GM19240 (cell line): ENCODE data around the gene C3orf20.
"Not testable (repeated sequence)": the region's sequence is repeated elsewhere in the genome, so short reads cannot be mapped to it uniquely, and the experiment has no call there.

Experiments
- DNase-seq: peaks from one replicate; pipeline ENCODE4 v3.0.0; 2011; ENCODE audit warnings: low spot score; ENCODE audit not compliant: insufficient read length

Gene C3orf20

GRCh38 chr3:14752979-14753378, 78.0 kb downstream of the C3orf20 start:
- DNase-seq, result not testable (repeated sequence)

GRCh38 chr3:14757153-14757700, 82.3 kb downstream of the C3orf20 start:
- DNase-seq, result no peak

- no peak for DNase-seq
These were observed 83.4 kb downstream of the C3orf20 start for GRCh38 chr3:14758297-14758696.

- no peak for DNase-seq
These were observed 84.0 kb downstream of the C3orf20 start for GRCh38 chr3:14758959-14759358.

DNA sequence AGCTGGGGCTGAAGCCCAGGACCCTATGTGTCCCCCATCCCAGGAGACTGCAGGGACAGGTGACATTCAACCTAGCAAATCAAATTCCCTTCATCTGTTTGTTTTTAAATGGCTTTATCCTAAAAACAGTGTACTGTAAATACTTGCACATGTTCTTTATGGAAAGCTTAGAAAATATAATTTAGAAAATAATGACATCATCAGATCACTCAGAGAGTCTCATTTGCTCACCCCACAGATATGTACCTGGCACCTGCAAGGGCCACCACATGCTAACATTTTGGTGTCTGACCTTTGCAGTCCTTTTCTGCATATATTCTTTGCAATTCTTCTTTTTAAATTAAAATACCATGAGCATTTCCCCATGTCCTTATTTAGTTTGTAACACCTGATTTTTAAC, 85.2 kb downstream of the C3orf20 start:
- DNase-seq, result no peak

DNA sequence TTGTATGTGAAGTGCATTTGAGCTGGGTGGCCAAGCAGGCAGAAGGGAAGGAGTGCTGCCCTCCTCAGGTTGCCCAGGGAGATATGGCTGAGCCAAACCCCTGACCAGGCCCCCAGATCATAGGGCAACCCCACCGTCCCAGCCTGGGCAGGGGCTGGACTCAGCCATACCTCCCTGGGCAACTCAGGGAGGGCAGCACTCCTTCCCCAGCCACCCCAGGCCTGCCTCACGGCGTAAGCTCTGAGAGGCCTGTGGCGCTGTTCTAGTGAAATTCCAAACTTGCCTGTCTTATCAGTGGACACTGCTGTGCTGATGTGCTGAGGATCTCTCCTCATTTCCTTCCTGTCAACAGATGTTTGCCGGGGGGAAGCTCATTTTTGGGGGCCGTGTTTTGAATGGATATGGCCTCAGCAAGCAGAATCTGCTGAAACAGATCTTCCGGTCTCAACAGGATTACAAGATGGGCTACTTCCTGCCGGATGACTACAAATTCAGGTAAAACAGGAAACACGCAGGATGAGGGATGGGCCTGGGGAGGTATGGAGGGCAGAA, 86.3 kb downstream of the C3orf20 start:
- no peak for DNase-seq

DNA sequence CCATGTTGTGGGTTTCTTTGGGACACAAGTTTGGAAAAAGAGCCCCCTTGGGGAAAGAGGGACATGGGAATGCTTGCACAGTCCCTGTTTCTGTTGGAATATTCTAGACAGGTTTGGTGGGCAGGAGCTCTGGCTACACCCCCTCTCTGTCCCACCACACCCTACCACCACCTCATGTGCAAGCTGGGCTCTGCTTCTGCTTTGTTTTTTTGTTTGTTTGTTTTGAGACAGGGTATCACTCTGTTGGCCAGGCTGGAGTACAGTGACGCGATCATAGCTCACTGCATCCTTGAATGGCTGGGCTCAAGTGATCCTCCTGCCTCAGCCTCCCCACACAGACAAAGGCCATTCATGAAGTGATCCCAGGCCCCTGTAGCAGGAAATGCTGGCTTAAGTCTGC, 86.9 kb downstream of the C3orf20 start:
- no peak for DNase-seq

DNA sequence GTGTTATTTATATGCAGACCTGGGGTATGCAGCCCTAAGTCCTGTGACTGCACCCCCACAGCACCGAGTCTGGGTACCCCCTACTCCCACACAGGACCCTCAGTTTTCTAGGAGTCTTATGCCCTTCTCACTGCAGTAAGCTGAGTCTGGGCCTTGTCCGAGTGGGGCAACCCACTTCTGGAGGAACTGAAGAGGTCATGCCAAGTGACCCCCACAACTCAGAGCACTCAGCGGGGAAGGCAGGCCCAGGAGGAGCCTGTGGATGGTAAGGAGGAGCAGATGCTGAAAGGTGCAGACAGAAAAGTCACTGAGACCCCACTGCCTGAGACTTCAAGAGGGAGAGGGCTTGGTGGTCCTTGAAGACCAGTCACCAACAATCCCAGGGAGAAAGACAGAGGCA, 87.8 kb downstream of the C3orf20 start:
- no peak for DNase-seq

DNA sequence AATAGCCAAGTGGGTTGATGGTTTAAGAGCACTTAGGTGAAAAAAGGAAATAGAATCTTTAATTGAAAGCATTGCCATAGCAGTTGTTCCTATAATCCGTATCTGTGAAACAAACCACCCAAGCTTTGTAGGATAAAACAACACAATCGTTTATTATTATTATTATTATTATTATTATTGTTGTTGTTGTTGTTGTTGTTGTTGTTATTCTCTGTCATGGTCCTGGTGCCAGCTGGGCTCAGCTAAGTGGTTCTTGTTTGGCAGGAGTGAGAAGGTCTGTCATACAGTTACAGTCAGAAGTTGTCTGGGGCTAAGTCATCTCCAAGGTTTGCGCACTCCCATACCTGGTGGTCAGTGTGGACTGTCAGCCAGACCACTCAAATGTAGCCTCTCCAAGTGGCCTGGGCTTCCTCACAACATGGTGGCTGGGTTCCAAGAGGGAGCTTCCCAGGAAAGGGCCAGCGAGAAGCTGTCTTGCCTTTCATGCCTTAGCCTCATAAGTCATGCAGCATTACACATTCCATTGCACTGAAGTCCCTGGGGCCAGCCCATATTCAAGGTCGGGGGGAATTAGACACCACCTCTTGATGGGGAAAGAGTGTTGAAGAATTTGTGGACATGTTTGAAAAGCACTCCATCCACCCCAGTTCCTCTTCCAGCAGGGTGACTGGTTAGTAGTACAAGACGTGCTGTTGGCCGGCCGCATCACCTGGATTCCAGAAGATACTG, 89.6 kb downstream of the C3orf20 start:
- no peak for DNase-seq

GRCh38 chr3:14765060-14765400, 90.1 kb downstream of the C3orf20 start:
- no peak for DNase-seq

DNA sequence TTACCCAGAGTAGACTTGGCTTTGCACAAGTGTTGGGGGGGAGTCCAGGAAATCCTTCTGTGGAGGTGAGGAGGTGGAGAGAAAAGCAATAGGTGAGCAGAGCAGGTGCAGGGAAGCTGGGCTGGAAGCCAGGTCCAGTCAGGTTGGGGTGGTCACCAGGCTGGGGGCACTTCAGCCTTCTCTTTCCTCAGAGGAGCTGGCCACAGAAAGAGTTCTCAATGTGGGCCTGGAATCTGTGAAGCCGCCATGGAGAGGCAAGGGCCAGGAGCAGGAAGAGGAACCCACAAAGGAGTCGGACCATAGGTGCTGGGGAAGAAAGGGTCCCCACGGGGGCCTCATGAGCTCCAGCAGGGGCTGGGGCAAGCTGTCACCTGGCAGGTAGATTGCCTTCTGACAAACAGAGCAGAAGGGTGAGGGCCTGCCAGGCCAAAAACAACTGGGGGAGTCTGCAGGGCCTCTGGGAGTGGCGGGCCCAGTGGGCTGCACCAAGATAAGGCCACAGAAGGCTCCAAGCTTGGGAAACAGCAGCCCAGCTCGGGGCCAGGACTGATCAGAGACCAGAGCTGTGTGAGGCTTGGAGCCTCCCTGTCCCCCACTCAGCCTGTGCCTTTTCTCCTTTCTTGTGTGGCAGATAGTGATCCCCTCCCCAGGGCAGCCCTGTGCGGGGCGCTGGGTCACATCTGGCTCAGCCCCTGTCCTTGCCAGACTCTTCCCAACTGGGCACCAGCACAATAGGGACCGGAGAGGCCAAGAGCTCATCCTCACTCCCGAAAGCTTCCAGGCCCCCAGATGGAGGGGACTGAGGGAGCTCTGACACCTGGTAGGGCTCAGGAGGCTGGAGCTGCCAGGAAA, 90.9 kb downstream of the C3orf20 start:
- no peak for DNase-seq

- DNase-seq, result no peak
These were observed 91.7 kb downstream of the C3orf20 start for GRCh38 chr3:14766428-14767244.

DNA sequence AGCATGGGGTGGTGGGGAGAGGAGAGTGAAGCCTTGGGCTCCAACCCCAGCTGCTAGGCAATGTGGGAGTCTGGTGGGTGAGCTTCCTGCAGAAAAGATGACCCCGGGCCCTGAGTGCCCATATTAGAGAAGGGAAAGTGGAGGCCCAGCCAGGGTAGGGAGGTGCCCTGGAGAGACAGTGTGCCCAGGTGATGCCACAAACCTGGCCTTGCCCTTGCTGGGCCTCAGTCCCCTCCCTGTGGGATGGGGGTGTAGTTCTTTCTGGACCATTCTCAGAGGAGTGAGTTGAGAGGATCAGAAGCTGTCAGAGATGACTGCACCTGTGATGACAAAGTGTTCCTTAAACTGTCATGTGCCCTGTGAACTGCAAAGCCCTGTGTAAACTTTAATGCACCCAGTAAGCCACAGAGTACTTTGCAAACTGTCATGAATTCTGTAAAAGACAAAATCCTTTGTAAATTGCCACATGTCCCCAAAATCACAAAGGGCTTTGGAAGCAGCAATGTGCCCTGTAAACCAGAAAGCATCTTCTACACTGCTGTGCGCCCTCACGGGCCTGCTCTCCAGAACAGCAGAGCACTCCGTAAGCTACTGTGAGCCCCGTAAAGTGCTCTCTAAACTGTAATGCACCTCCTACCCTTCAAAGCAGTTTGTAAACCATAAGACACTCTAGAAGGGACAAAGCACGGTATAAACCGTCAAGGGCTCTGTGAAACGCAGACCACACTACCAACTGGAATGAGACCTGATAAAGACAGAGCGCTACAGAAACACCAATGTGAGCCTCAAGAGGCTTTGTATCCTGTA, 92.5 kb downstream of the C3orf20 start:
- no peak for DNase-seq

GRCh38 chr3:14768182-14768790, 93.3 kb downstream of the C3orf20 start:
- DNase-seq, result no peak

- DNase-seq, result no peak
These were observed 93.9 kb downstream of the C3orf20 start for GRCh38 chr3:14768881-14769280.

- no peak for DNase-seq
These were observed 94.8 kb downstream of the C3orf20 start for GRCh38 chr3:14769544-14770325.

GRCh38 chr3:14770591-14770990, 95.7 kb downstream of the C3orf20 start:
- no peak for DNase-seq

- DNase-seq, result no peak
These were observed 96.9 kb downstream of the C3orf20 start for GRCh38 chr3:14771593-14772497.
